Upper lobe of left lung (tissue), 6 donors: ENCODE measurements around the gene HBM. TPM values are rescaled to one million over a fixed set of nuclear protein-coding genes. Genes with fewer than 3 reads are reported as not detected.

Experiments used
- ATAC-seq, 2 donors: fragments of 200-7000 bp; cut with Tn5 transposase; one replicate each; pipeline ENCODE4 v1.9.1; 2022; ENCODE audit warnings: mild to moderate bottlenecking in 2 of 2, moderate library complexity in 2 of 2; ENCODE audit not compliant: low FRiP score in 2 of 2
- DNase-seq, 2 donors: peaks; one replicate each; pipeline ENCODE4 v3.0.0-alpha.2; 2019 to 2020
- H3K27ac ChIP-seq, 4 donors: fragments of 200-600 bp; sonication (generic); one replicate each; pipeline ENCODE4 v1.5.1; 2016 to 2019
- H3K27me3 ChIP-seq, 4 donors: fragments of 200-600 bp; sonication (generic); one replicate each; pipeline ENCODE4 v1.5.1; 2017 to 2019
- H3K36me3 ChIP-seq, 4 donors: fragments of 200-600 bp; sonication (generic); one replicate each; pipeline ENCODE4 v1.5.1; 2016 to 2019
- H3K4me1 ChIP-seq, 4 donors: fragments of 200-600 bp; sonication (generic); one replicate each; pipeline ENCODE4 v1.5.1; 2018 to 2019
- H3K4me3 ChIP-seq, 4 donors: fragments of 200-600 bp; sonication (generic); one replicate each; pipeline ENCODE4 v1.5.1; 2017 to 2019; ENCODE audit warnings: mild to moderate bottlenecking in 2 of 4, moderate library complexity in 1 of 4
- H3K9me3 ChIP-seq, 4 donors: fragments of 200-600 bp; sonication (generic); one replicate each; pipeline ENCODE4 v1.5.1; 2018 to 2019
- CTCF ChIP-seq, 6 experiments: fragments of 450-650 bp in 4 of 6; fragments of 200-600 bp in 2 of 6; sonication (generic) in 2 of 6; IDR thresholded peaks; one replicate each; pipeline ENCODE4 v1.5.1; 2016 to 2019; ENCODE audit warnings: antibody characterized with exemption in 6 of 6
- EP300 ChIP-seq, 4 donors: sonication (generic); formaldehyde crosslinking; IDR thresholded peaks; one replicate each; pipeline ENCODE4 v1.5.1; 2017; ENCODE audit warnings: antibody characterized with exemption in 4 of 4, control low read depth in 2 of 4
- POLR2A ChIP-seq, 4 donors: fragments of 450-650 bp; IDR thresholded peaks; one replicate each; pipeline ENCODE4 v1.5.1; 2016 to 2017; ENCODE audit warnings: antibody characterized with exemption in 4 of 4, mild to moderate bottlenecking in 2 of 4
- POLR2AphosphoS5 ChIP-seq, 2 donors: sonication (generic); formaldehyde crosslinking; IDR thresholded peaks; one replicate each; pipeline ENCODE4 v1.5.1; 2017; ENCODE audit warnings: antibody characterized with exemption in 2 of 2
- WGBS, 2 donors: methylation state at CpG; one replicate each; pipeline ENCODE4 v1.1.5; 2017 to 2018; 5-methylcytosine and 5-hydroxymethylcytosine counted together
- total RNA-seq, 6 donors: library from RNA; depleted of rRNA in 4 of 6; stranded (reverse); fragments of >200 nt in 4 of 6; gene quantifications; one replicate each; pipeline versions ENCODE4 v1.1.0 to v1.2.1, GENCODE V29; 2016 to 2021
- donor health status: DM: no; HTN: no; CAD: no; lungs with moderate emphysema.
- donor health status: DM: no; HTN: yes; CAD: no; lungs with severe emphysema.

Gene HBM
- total RNA-seq, 6 donors from 2014 or later = 1.7 TPM; not detected in 5

DNA sequence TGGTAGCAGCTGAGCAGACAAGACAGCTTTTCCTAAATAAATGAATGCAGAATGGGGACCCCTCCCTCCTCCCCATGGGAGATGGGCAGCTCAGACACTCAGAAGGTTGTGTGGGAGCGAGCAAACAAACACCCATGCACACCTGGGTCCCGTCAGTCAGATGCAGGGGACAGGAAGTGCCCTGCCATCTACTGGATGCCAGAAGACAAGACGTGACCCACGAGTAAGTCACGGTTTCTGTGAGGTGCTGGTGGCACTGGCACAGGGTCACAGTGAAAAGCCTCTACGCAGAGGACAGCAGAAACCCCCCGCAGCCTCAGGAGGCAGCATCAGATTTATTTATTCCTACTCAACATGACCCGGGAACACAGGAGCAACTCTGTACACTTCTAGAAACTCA, 22.9 kb downstream of the HBM start:
- no peaks in the 10 kb centered on the region for H3K27me3 ChIP-seq
- no peak overlapping the region for H3K27ac ChIP-seq
- no peaks in the 10 kb centered on the region for H3K4me1 ChIP-seq
- TF ChIP-seq POLR2AphosphoS5 (IDR thresholded peaks at IDR 0.05) (no peak), POLR2A (IDR thresholded peaks at IDR 0.05) (no peak), CTCF (IDR thresholded peaks at IDR 0.05) (no peak), EP300 (IDR thresholded peaks at IDR 0.05) (no peak)
- peaks cover 40 to 66% (median 64%) of the 10 kb centered on the region in 4 donors for H3K36me3 ChIP-seq
- WGBS, 2 donors = 81 to 96% methylated on average over 4 to 8 of the region's 8 CpGs
- no peak for DNase-seq
- no peaks in the 10 kb centered on the region for H3K9me3 ChIP-seq
- peak in 1 of 2 donors; percentile 34 for ATAC-seq
- H3K4me3 ChIP-seq = no peak overlapping the region

DNA sequence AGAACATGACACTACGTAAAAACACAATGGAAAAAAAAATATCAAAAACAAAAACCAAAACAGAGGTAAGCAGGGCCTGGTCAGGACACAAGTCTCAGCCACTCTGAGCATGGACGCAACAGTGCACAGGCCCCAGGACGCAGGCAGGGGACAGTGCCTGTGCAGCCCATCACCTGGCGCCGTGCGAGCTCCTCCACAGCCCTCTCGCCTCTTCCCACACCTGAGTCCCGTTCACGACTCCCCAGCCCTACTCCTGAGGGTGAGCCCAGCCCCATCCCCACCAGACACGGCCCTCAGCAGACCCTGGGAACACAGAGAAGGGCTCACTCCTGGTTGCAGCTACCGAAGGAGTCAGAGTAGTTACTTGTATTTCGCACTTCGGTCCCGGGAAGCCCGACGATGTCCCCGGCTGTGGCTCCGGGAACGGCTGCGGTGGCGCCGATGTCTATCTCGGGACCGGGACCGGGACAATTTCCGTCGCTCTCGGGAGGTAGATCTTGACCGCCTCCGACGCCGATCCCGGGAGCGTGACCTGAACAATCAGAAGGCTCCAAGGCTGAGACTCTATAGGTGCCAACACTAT, 23.9 kb downstream of the HBM start:
- WGBS, 2 donors = 95 to 96% methylated on average over 24 to 34 of the region's 34 CpGs
- ATAC-seq = peak; percentile 12 to 44

GRCh38 chr16:191831-192230, 26.1 kb downstream of the HBM start:
- Histone ChIP-seq H3K9me3 (no peaks in the 10 kb centered on the region), H3K27me3 (no peaks in the 10 kb centered on the region), H3K27ac (no peak overlapping the region), H3K36me3 (peaks cover 47 to 98% (median 95%) of the 10 kb centered on the region in 4 donors), H3K4me3 (no peak overlapping the region), H3K4me1 (no peaks in the 10 kb centered on the region)
- no peak for DNase-seq
- WGBS, 2 donors = 92% methylated on average over 4 of the region's 4 CpGs
- TF ChIP-seq POLR2A (IDR thresholded peaks at IDR 0.05) (no peak), POLR2AphosphoS5 (IDR thresholded peaks at IDR 0.05) (no peak), EP300 (IDR thresholded peaks at IDR 0.05) (no peak), CTCF (IDR thresholded peaks at IDR 0.05) (no peak)
- ATAC-seq = no peak

More for the DNA sequence above, 23.9 kb downstream of the HBM start:
- no peaks in the 10 kb centered on the region for H3K27me3 ChIP-seq
- peaks cover 41 to 76% (median 74%) of the 10 kb centered on the region in 4 donors for H3K36me3 ChIP-seq
- no peak overlapping the region for H3K27ac ChIP-seq
- no peaks in the 10 kb centered on the region for H3K9me3 ChIP-seq
- no peaks in the 10 kb centered on the region for H3K4me1 ChIP-seq
- TF ChIP-seq CTCF (IDR thresholded peaks at IDR 0.05) (no peak), POLR2A (IDR thresholded peaks at IDR 0.05) (no peak), EP300 (IDR thresholded peaks at IDR 0.05) (no peak), POLR2AphosphoS5 (IDR thresholded peaks at IDR 0.05) (no peak)
- DNase-seq = peak in 1 of 2 donors; percentile 81
- no peak overlapping the region for H3K4me3 ChIP-seq

- Histone ChIP-seq H3K4me3 (no peak overlapping the region), H3K36me3 (peaks cover 47 to 100% (median 97%) of the 10 kb centered on the region in 4 donors), H3K4me1 (no peaks in the 10 kb centered on the region), H3K27me3 (no peaks in the 10 kb centered on the region), H3K9me3 (no peaks in the 10 kb centered on the region), H3K27ac (no peak overlapping the region)
- TF ChIP-seq CTCF (IDR thresholded peaks at IDR 0.05) (no peak), POLR2A (IDR thresholded peaks at IDR 0.05) (no peak), POLR2AphosphoS5 (IDR thresholded peaks at IDR 0.05) (no peak), EP300 (IDR thresholded peaks at IDR 0.05) (no peak)
- no peak for DNase-seq
- WGBS, 2 donors = 93 to 94% methylated on average over 11 of the region's 11 CpGs
- no peak for ATAC-seq
Measured at GRCh38 chr16:192686-193085, 26.9 kb downstream of the HBM start.

DNA sequence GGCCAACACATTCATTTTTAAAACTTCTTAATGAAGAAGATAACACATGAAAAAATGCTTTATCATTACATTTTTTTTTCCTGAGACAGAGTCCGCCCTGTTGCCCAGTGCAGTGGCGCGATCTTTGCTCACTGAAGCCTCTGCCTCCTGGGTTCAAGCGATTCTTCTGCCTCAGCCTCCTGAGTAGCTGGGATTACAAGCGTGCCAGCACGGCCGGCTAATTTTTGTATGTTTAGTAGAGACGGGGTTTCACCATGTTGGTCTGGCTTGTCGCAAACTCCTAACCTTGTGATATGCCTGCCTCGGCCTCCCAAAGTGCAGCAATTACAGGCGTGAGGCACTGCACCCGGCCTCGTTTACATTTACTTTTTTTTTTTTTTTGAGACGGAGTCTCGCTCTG, 27.7 kb downstream of the HBM start:
- Histone ChIP-seq H3K9me3 (no peaks in the 10 kb centered on the region), H3K4me1 (no peaks in the 10 kb centered on the region), H3K27ac (no peak overlapping the region), H3K36me3 (peaks cover 43 to 100% (median 99%) of the 10 kb centered on the region in 4 donors), H3K27me3 (no peaks in the 10 kb centered on the region), H3K4me3 (no peak overlapping the region)
- 90 to 93% methylated on average over 15 of the region's 15 CpGs for WGBS, 2 donors
- TF ChIP-seq CTCF (IDR thresholded peaks at IDR 0.05) (no peak), POLR2AphosphoS5 (IDR thresholded peaks at IDR 0.05) (no peak), POLR2A (IDR thresholded peaks at IDR 0.05) (no peak), EP300 (IDR thresholded peaks at IDR 0.05) (no peak)
- ATAC-seq (no peak), DNase-seq (no peak)
